ENCODE data around the gene CCDC186. TPM values are rescaled to one million over a fixed set of nuclear protein-coding genes. Genes with fewer than 3 reads are reported as not detected.
A peak's percentile ranks its signal among the peaks of the same experiment; 100 is the strongest.

Gene CCDC186
- total RNA-seq, 1 experiment from 2014 or later, result 17.1 TPM

DNA sequence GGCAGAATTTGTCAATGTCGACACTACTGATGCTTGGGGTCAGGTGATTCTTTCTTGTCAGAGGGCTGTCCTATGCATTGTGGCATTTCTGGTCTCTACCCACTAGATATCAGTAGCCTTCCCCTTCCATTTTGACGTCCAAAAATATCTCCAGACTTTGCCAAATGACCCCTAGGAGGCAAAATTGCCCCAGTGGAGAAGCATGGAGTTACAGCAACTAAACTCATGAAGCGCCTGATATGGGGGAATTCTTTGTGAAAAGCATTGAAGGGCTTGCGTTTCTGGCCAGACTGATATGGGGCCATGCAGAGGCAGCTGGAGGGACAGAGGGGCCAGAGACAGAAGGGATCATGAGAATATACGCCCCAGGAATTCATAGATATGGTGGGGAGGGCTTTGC is 86.7 kb downstream of the CCDC186 start:
- POLR2A ChIA-PET, result no interaction called here
- ATAC-seq, result peak; percentile 76
- DNase-seq (ENCODE audit: low read depth, low spot score), result no peak

DNA sequence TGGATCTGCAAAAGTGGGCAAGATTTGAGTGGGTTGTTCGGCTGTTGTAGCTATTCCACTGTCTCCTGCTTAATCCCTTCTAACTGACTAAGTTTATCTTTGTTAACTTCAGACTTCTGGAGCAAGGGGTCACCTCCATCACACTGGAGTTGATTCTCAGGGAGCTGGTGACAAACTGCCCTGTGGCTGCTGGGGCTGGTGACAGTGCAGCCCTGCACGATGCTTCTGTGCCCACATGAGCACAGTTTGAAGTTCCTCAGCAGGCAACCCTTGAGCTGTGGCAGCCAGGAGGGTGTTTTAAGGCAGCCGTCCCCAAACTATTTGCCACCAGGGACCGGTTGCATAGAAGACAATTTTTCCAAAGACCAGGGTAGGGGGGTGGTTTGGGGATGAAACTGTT is 89.8 kb downstream of the CCDC186 start:
- ATAC-seq (no peak), DNase-seq (ENCODE audit: low read depth, low spot score) (no peak)
- Histone ChIP-seq H3K4me1 (ENCODE audit: control insufficient read depth in 1 of 2, insufficient read depth in 2 of 2, low read length in 2 of 2) (no peaks in the 10 kb centered on the region), H3K36me3 (ENCODE audit: control insufficient read depth in 1 of 2, insufficient read depth in 2 of 2, low read length in 2 of 2) (no peaks in the 10 kb centered on the region), H3K79me2 (ENCODE audit: insufficient read depth, low read length) (no peaks in the 10 kb centered on the region), H4K20me1 (ENCODE audit: insufficient read depth) (no peaks in the 10 kb centered on the region), H3K9me2 (ENCODE audit: insufficient read depth) (no peaks in the 10 kb centered on the region), H3K9ac (ENCODE audit: low read length) (no peak overlapping the region), H3K27ac (ENCODE audit: low read depth, low read length) (no peak overlapping the region), H3K4me3 (replicated peaks in 1 of 2; ENCODE audit: low read depth in 1 of 2, low read length in 2 of 2) (no peak overlapping the region), H3K4me2 (ENCODE audit: low read length) (no peak overlapping the region), H3K27me3 (ENCODE audit: insufficient read depth, low read length) (no peaks in the 10 kb centered on the region), H3K9me3 (ENCODE audit: control insufficient read depth in 1 of 2, insufficient read depth in 1 of 2, low read depth in 1 of 2, low read length in 2 of 2) (no peaks in the 10 kb centered on the region), H2AFZ (ENCODE audit: low read depth, low read length, poor library complexity, severe bottlenecking) (peak overlapping the region; percentile 29)
- no TSS peak for BruUV-seq (replicated peaks)
- ChIA-PET CTCF (interaction anchor here (1.0 kb wide), 1 partner anchor 15 kb away, joined by 4 read pairs; no protein-coding TSS in a partner anchor), POLR2A (interaction anchor here (1.2 kb wide), 1 partner anchor 12 kb away, joined by 3 read pairs; no protein-coding TSS in a partner anchor), RAD21 (ENCODE audit: low non-redundant PET in 1 of 2, low total read pairs in 2 of 2, uncharacterized antibody in 2 of 2, unreplicated experiment in 2 of 2) (no interaction called here)
- TF ChIP-seq TCF7L2 (IDR thresholded peaks at IDR 0.05; ENCODE audit: borderline replicate concordance, extremely low read depth, insufficient read depth, insufficient read length) (no peak), EGR1 (IDR thresholded peaks at IDR 0.05; ENCODE audit: low read depth) (no peak), EZH2 (IDR thresholded peaks at IDR 0.05) (no peak), SIN3A (IDR thresholded peaks at IDR 0.05; ENCODE audit: low read depth) (no peak), YY1 (IDR thresholded peaks at IDR 0.05; ENCODE audit: extremely low read depth, insufficient replicate concordance, low read depth, low read length) (no peak), POLR2A (IDR thresholded peaks at IDR 0.05; ENCODE audit: borderline replicate concordance, extremely low read depth, insufficient read depth, insufficient read length) (no peak), EZH2phosphoT487 (IDR thresholded peaks at IDR 0.05; ENCODE audit: borderline replicate concordance) (no peak)
- intact Hi-C loops (cut with micrococcal nuclease), result no loop called here

More for the DNA sequence above, 86.7 kb downstream of the CCDC186 start:
- peak overlapping the region; percentile 59 for H2AFZ ChIP-seq (ENCODE audit: low read depth, low read length, poor library complexity, severe bottlenecking)
- intact Hi-C loops (cut with micrococcal nuclease), result no loop called here
- H3K9ac ChIP-seq (ENCODE audit: low read length), result no peak overlapping the region
- no peaks in the 10 kb centered on the region for H3K9me2 ChIP-seq (ENCODE audit: insufficient read depth)
- CTCF ChIA-PET, result interaction anchor here (0.7 to 1.4 kb wide), 6 partner anchors 9 to 299 kb away, joined by 3 to 4 read pairs (median 3); no protein-coding TSS in a partner anchor
- H3K27me3 ChIP-seq (ENCODE audit: insufficient read depth, low read length), result no peaks in the 10 kb centered on the region
- no peak overlapping the region for H3K27ac ChIP-seq (ENCODE audit: low read depth, low read length)
- no peak overlapping the region for H3K4me2 ChIP-seq (ENCODE audit: low read length)
- TF ChIP-seq POLR2A (IDR thresholded peaks at IDR 0.05; ENCODE audit: borderline replicate concordance, extremely low read depth, insufficient read depth, insufficient read length) (no peak), YY1 (IDR thresholded peaks at IDR 0.05; ENCODE audit: extremely low read depth, insufficient replicate concordance, low read depth, low read length) (no peak)
- TF ChIP-seq, protein P1, sequence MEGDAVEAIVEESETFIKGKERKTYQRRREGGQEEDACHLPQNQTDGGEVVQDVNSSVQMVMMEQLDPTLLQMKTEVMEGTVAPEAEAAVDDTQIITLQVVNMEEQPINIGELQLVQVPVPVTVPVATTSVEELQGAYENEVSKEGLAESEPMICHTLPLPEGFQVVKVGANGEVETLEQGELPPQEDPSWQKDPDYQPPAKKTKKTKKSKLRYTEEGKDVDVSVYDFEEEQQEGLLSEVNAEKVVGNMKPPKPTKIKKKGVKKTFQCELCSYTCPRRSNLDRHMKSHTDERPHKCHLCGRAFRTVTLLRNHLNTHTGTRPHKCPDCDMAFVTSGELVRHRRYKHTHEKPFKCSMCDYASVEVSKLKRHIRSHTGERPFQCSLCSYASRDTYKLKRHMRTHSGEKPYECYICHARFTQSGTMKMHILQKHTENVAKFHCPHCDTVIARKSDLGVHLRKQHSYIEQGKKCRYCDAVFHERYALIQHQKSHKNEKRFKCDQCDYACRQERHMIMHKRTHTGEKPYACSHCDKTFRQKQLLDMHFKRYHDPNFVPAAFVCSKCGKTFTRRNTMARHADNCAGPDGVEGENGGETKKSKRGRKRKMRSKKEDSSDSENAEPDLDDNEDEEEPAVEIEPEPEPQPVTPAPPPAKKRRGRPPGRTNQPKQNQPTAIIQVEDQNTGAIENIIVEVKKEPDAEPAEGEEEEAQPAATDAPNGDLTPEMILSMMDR (IDR thresholded peaks at IDR 0.05 in 2 of 3, conservative IDR thresholded peaks at IDR 0.05 in 1 of 3; ENCODE audit: borderline replicate concordance in 1 of 3, insufficient read depth in 1 of 3, low read depth in 2 of 3, low read length in 2 of 3), result peak; percentile 18 to 59 (median 59); a peak in 5 of 6 replicates
- no peaks in the 10 kb centered on the region for H3K4me1 ChIP-seq (ENCODE audit: control insufficient read depth in 1 of 2, insufficient read depth in 2 of 2, low read length in 2 of 2)
- no peaks in the 10 kb centered on the region for H4K20me1 ChIP-seq (ENCODE audit: insufficient read depth)
- no TSS peak for BruUV-seq (replicated peaks)
- H3K36me3 ChIP-seq (ENCODE audit: control insufficient read depth in 1 of 2, insufficient read depth in 2 of 2, low read length in 2 of 2), result no peaks in the 10 kb centered on the region
- no peak overlapping the region for H3K4me3 ChIP-seq (replicated peaks in 1 of 2; ENCODE audit: low read depth in 1 of 2, low read length in 2 of 2)
- no peaks in the 10 kb centered on the region for H3K79me2 ChIP-seq (ENCODE audit: insufficient read depth, low read length)
- RAD21 ChIA-PET (ENCODE audit: low non-redundant PET in 1 of 2, low total read pairs in 2 of 2, uncharacterized antibody in 2 of 2, unreplicated experiment in 2 of 2), result no interaction called here
- H3K9me3 ChIP-seq (ENCODE audit: control insufficient read depth in 1 of 2, insufficient read depth in 1 of 2, low read depth in 1 of 2, low read length in 2 of 2), result no peaks in the 10 kb centered on the region
